ENCODE measurements around the gene ABCC1.
"Not testable (repeated sequence)": the region's sequence is repeated elsewhere in the genome, so short reads cannot be mapped to it uniquely, and the experiment has no call there.

The ABCC1 gene

DNA sequence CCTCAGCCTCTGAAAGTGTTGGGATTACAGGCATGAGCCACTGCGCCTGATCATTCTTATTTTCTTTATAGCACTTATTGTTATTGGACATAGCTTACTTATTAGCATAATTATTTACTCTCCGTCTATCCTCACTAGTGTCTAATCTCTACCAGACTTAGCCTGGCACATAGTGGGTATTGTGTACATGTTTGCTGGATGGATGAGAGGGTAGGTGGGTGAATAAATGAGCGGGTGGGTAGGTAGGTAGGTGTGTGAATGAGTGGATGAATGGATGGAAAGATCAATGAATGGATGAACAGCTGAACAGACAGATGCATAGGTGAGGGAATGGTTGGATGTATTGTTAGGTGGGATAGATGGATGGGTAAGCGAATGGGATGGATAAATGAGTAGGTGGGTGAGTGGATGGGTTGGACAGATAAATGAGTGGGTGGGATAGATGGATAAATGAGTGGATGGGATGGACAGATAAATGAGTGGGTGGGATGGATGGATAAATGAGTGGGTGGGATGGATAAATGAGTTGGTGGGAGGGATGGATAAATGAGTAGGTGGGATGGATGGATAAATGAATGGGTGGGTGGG is 222.0 kb downstream of the ABCC1 start:
- TF ChIP-seq ZNF384 (IDR thresholded peaks at IDR 0.05) (no peak), SP1 (IDR thresholded peaks at IDR 0.05) (no peak), LEF1 (IDR thresholded peaks at IDR 0.05; ENCODE audit: borderline replicate concordance) (no peak), FOXK2 (IDR thresholded peaks at IDR 0.05) (no peak), ELF4 (IDR thresholded peaks at IDR 0.05) (no peak), NFRKB (IDR thresholded peaks at IDR 0.05) (no peak), BHLHE40 (IDR thresholded peaks at IDR 0.05; ENCODE audit: borderline replicate concordance) (no peak), ARNT (IDR thresholded peaks at IDR 0.05) (no peak), FOXM1 (IDR thresholded peaks at IDR 0.05; ENCODE audit: borderline replicate concordance) (no peak), SUZ12 (IDR thresholded peaks at IDR 0.05) (no peak), FOXA1 (IDR thresholded peaks at IDR 0.05) (no peak), PKNOX1 (IDR thresholded peaks at IDR 0.05) (no peak), L3MBTL2 (conservative IDR thresholded peaks at IDR 0.05) (no peak), TARDBP (IDR thresholded peaks at IDR 0.05) (no peak), HDGF (IDR thresholded peaks at IDR 0.05; ENCODE audit: borderline replicate concordance) (no peak), CTBP1 (IDR thresholded peaks at IDR 0.05; ENCODE audit: borderline replicate concordance) (no peak)
- no peak for DNase-seq (ENCODE audit: extremely low spot score)
- CTCF ChIA-PET: interaction anchor here (0.5 kb wide), 1 partner anchor 329 kb away, joined by 4 read pairs; no protein-coding TSS in a partner anchor
- POLR2A ChIA-PET: no interaction called here

DNA sequence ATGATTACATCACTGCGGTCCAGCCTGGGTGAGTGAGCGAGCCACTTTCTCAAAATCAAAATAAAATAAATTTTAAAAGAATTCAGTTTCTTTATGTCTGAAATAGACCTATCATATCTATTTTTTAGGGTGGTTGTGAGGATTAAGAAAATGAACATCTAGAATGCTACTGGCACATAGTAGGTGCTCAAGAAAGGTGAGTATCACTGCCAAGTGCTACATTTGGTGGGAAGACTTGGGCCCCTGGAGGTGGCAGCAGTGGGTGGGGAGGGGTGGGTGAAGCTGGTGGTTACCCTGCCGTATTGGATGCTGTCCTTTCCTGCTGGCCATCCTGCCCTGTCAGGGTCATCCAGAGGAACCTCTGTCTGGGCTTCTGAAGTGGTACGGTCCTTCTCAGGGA is 223.6 kb downstream of the ABCC1 start:
- ChIA-PET CTCF (no interaction called here), POLR2A (no interaction called here)
- no peak for DNase-seq (ENCODE audit: extremely low spot score)
- TF ChIP-seq CTBP1 (IDR thresholded peaks at IDR 0.05; ENCODE audit: borderline replicate concordance) (no peak), PKNOX1 (IDR thresholded peaks at IDR 0.05) (no peak), SP1 (IDR thresholded peaks at IDR 0.05) (no peak), L3MBTL2 (conservative IDR thresholded peaks at IDR 0.05) (no peak), ZNF384 (IDR thresholded peaks at IDR 0.05) (no peak), TARDBP (IDR thresholded peaks at IDR 0.05) (no peak), ARNT (IDR thresholded peaks at IDR 0.05) (no peak), FOXM1 (IDR thresholded peaks at IDR 0.05; ENCODE audit: borderline replicate concordance) (no peak), FOXA1 (IDR thresholded peaks at IDR 0.05) (no peak), NFRKB (IDR thresholded peaks at IDR 0.05) (no peak), LEF1 (IDR thresholded peaks at IDR 0.05; ENCODE audit: borderline replicate concordance) (no peak), SUZ12 (IDR thresholded peaks at IDR 0.05) (no peak), FOXK2 (IDR thresholded peaks at IDR 0.05) (no peak), BHLHE40 (IDR thresholded peaks at IDR 0.05; ENCODE audit: borderline replicate concordance) (no peak), ELF4 (IDR thresholded peaks at IDR 0.05) (no peak), HDGF (IDR thresholded peaks at IDR 0.05; ENCODE audit: borderline replicate concordance) (no peak)

GRCh38 chr16:16175296-16175695 is 225.9 kb downstream of the ABCC1 start:
- CTCF ChIA-PET: no interaction called here
- no peak for DNase-seq (ENCODE audit: extremely low spot score)
- TF ChIP-seq FOXM1 (IDR thresholded peaks at IDR 0.05; ENCODE audit: borderline replicate concordance): no peak
- no peak for TF ChIP-seq ELF4 (IDR thresholded peaks at IDR 0.05)
- TF ChIP-seq ARNT (IDR thresholded peaks at IDR 0.05): no peak
- no peak for TF ChIP-seq NFRKB (IDR thresholded peaks at IDR 0.05)
- no peak for TF ChIP-seq LEF1 (IDR thresholded peaks at IDR 0.05; ENCODE audit: borderline replicate concordance)
- TF ChIP-seq TARDBP (IDR thresholded peaks at IDR 0.05): no peak
- TF ChIP-seq FOXK2 (IDR thresholded peaks at IDR 0.05): no peak
- TF ChIP-seq ZNF384 (IDR thresholded peaks at IDR 0.05): no peak
- no peak for TF ChIP-seq CTBP1 (IDR thresholded peaks at IDR 0.05; ENCODE audit: borderline replicate concordance)
- POLR2A ChIA-PET: no interaction called here

DNA sequence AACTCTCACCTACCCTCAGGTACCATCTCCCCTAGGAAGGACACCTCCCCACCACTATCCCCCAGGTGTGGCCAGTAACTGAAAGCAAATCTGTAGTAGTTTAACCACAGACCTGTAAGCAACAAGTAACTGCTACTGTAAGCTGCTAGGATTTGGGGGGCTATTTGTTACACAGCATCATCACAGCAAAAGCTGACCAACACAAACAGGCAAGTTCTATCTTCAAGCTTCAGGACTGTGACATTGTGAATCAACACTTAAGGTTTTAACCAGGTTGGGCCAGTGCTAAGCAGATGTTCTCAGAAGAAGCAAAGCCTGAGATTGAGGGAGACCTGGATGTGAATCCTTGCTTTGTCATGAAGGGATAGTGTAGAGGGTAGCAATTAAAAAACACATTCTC is 226.9 kb downstream of the ABCC1 start:
- POLR2A ChIA-PET: no interaction called here
- CTCF ChIA-PET: no interaction called here

DNA sequence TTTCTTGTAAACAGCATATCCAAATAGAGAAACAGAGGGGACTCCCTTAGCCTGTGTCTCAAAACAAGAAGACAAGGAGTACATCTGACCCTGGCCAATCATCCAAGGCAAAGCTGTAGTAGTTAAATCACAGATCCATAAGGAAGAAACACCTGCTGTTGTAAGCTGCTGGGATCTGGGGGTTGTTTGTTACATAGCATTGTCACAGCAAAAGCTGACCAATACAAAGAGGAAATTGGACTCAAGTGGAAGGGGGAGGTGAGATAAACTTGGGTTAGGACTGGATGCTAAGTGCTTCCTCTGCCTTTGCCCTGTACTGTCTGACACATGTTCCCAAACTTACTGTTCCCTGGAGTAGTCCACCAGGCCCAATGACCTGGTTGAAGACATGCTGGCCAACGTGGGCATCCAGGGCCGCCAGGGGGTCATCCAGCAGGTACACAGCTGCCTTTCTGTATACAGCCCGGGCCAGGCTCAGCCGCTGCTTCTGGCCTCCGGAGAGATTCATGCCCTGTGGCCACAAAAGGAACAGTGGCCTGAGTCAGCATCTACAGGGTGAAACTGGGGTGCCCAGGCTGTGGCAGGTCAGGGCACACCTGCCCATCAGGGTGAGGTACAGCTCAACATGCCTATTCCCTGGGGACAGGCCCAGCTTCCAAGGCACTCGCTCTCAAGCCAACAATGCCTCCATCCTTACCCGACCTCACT is 229.2 kb downstream of the ABCC1 start:
- CTCF ChIA-PET: interaction anchor here (0.6 kb wide), 1 partner anchor 49 kb away, joined by 4 read pairs; no protein-coding TSS in a partner anchor
- POLR2A ChIA-PET: no interaction called here
- DNase-seq (ENCODE audit: extremely low spot score): no peak
- no peak for TF ChIP-seq LEF1 (IDR thresholded peaks at IDR 0.05; ENCODE audit: borderline replicate concordance)
- TF ChIP-seq BHLHE40 (IDR thresholded peaks at IDR 0.05; ENCODE audit: borderline replicate concordance): no peak
- no peak for TF ChIP-seq FOXM1 (IDR thresholded peaks at IDR 0.05; ENCODE audit: borderline replicate concordance)
- no peak for TF ChIP-seq ELF4 (IDR thresholded peaks at IDR 0.05)
- no peak for TF ChIP-seq NFRKB (IDR thresholded peaks at IDR 0.05)
- no peak for TF ChIP-seq FOXK2 (IDR thresholded peaks at IDR 0.05)

More for the DNA sequence above, 226.9 kb downstream of the ABCC1 start:
- no peak for DNase-seq (ENCODE audit: extremely low spot score)
- TF ChIP-seq FOXM1 (IDR thresholded peaks at IDR 0.05; ENCODE audit: borderline replicate concordance): no peak
- TF ChIP-seq PKNOX1 (IDR thresholded peaks at IDR 0.05): no peak
- no peak for TF ChIP-seq BHLHE40 (IDR thresholded peaks at IDR 0.05; ENCODE audit: borderline replicate concordance)
- no peak for TF ChIP-seq ARNT (IDR thresholded peaks at IDR 0.05)
- TF ChIP-seq ZNF384 (IDR thresholded peaks at IDR 0.05): no peak
- TF ChIP-seq CTBP1 (IDR thresholded peaks at IDR 0.05; ENCODE audit: borderline replicate concordance): no peak
- no peak for TF ChIP-seq SP1 (IDR thresholded peaks at IDR 0.05)
- TF ChIP-seq ELF4 (IDR thresholded peaks at IDR 0.05): no peak

- CTCF ChIA-PET; POLR2A ChIA-PET; DNase-seq (ENCODE audit: extremely low spot score): not testable (repeated sequence)
Observed at GRCh38 chr16:16181748-16182147, 232.3 kb downstream of the ABCC1 start.

Data from HEK293T (cell line).